OCI-LY7 (cell line): Measurements from ENCODE around the gene HLCS. TPM values are rescaled to one million over a fixed set of nuclear protein-coding genes. Genes with fewer than 3 reads are reported as not detected.

ENCODE experiments used
- BruUV-seq: library from RNA; stranded (reverse); fragments of 400-500 nt; replicated peaks from 2 replicates; lab custom pipeline; 2021; lab: Mats Ljungman, UMichigan
- CTCF ChIA-PET: fragments of 300-600 bp; sonication (Branson Sonifier 250); formaldehyde crosslinking; loops from one replicate; lab custom pipeline; 2022; ENCODE audit warnings: antibody characterized with exemption; ENCODE audit not compliant: unreplicated experiment; lab: Charles Lee
- POLR2A ChIA-PET: fragments of 300-600 bp; sonication (Branson Sonifier 250); formaldehyde crosslinking; loops from one replicate; lab custom pipeline; 2022; ENCODE audit warnings: antibody characterized with exemption; lab: Charles Lee
- DNase-seq: peaks from one replicate; pipeline ENCODE4 v3.0.0-alpha.2; 2015; ENCODE audit warnings: low spot score
- H2AFZ ChIP-seq: fragments of 200-600 bp; sonication (generic), shearing (Covaris generic); 2 replicates; pipeline ENCODE4 v1.6.1; 2014; ENCODE audit warnings: mild to moderate bottlenecking, antibody characterized with exemption, low read length, moderate library complexity
- H3K27ac ChIP-seq: fragments of 200-600 bp; sonication (generic); 2 replicates; pipeline ENCODE4 v1.5.1; 2014; ENCODE audit warnings: mixed run types, low read depth, mild to moderate bottlenecking, moderate library complexity, low read length, inconsistent platforms; ENCODE audit not compliant: poor library complexity, severe bottlenecking
- H3K36me3 ChIP-seq: fragments of 200-600 bp; sonication (generic); 2 replicates; pipeline ENCODE4 v1.6.1; 2014; ENCODE audit warnings: mild to moderate bottlenecking, antibody characterized with exemption, low read length, moderate library complexity, mixed read lengths; ENCODE audit not compliant: insufficient read depth
- H3K4me1 ChIP-seq: fragments of 200-600 bp; sonication (generic); 2 replicates; pipeline ENCODE4 v1.5.1; 2014; ENCODE audit warnings: mild to moderate bottlenecking, low read length; ENCODE audit not compliant: insufficient read depth, poor library complexity, severe bottlenecking
- H3K4me2 ChIP-seq: fragments of 200-600 bp; sonication (generic); 2 replicates; pipeline ENCODE4 v1.6.1; 2014; ENCODE audit warnings: mild to moderate bottlenecking, low read length
- H3K4me3 ChIP-seq: fragments of 200-600 bp; sonication (generic); 2 replicates; pipeline ENCODE4 v1.5.1; 2014; ENCODE audit warnings: mild to moderate bottlenecking, low read depth, low read length; ENCODE audit not compliant: poor library complexity, severe bottlenecking
- H3K79me2 ChIP-seq: fragments of 200-600 bp; sonication (generic); 2 replicates; pipeline ENCODE4 v1.6.1; 2016; ENCODE audit warnings: low read depth, mild to moderate bottlenecking, low read length, moderate library complexity, mixed read lengths; ENCODE audit not compliant: insufficient read depth
- H3K9me2 ChIP-seq: fragments of 200-600 bp; sonication (generic); 2 replicates; pipeline ENCODE4 v1.6.1; 2016; ENCODE audit warnings: mild to moderate bottlenecking, low read length, mixed read lengths; ENCODE audit not compliant: insufficient read depth
- H3K9me3 ChIP-seq: fragments of 200-600 bp; sonication (generic); 2 replicates; pipeline ENCODE4 v1.6.1; 2014; ENCODE audit warnings: mild to moderate bottlenecking, mixed run types, low read length, mixed read lengths
- H4K20me1 ChIP-seq: fragments of 200-600 bp; sonication (generic); 2 replicates; pipeline ENCODE4 v1.6.1; 2014; ENCODE audit warnings: mild to moderate bottlenecking, antibody characterized with exemption, low read length, moderate library complexity, mixed read lengths; ENCODE audit not compliant: insufficient read depth
- CTCF ChIP-seq: fragments of 200-600 bp; sonication (generic); conservative IDR thresholded peaks from 2 replicates; pipeline ENCODE4 v1.5.1; 2014; ENCODE audit warnings: mild to moderate bottlenecking, antibody characterized with exemption, low read length, moderate library complexity, mixed read lengths
- EZH2phosphoT487 ChIP-seq: fragments of 200-600 bp; sonication (generic); IDR thresholded peaks from 2 replicates; pipeline ENCODE4 v1.6.1; 2018; ENCODE audit warnings: low read depth, borderline replicate concordance, mild to moderate bottlenecking, mixed run types, antibody characterized with exemption, low read length, moderate library complexity, mixed read lengths
- intact Hi-C: fragments of 100-400 bp; cut with micrococcal nuclease; formaldehyde crosslinking; loops from one replicate; pipeline ENCODE4 v1.10.0; 2022; ENCODE audit not compliant: unreplicated experiment
- total RNA-seq, 2 experiments: library from RNA; depleted of rRNA in 1 of 2; stranded (reverse); fragments of >200 nt in 1 of 2; shearing (Covaris generic) in 1 of 2; gene quantifications; 2 replicates each; pipeline ENCODE4 v1.2.3, GENCODE V29; 2014 to 2022

HLCS gene
- total RNA-seq, 2 experiments from 2014 or later, result 12.0 to 20.9 TPM

DNA sequence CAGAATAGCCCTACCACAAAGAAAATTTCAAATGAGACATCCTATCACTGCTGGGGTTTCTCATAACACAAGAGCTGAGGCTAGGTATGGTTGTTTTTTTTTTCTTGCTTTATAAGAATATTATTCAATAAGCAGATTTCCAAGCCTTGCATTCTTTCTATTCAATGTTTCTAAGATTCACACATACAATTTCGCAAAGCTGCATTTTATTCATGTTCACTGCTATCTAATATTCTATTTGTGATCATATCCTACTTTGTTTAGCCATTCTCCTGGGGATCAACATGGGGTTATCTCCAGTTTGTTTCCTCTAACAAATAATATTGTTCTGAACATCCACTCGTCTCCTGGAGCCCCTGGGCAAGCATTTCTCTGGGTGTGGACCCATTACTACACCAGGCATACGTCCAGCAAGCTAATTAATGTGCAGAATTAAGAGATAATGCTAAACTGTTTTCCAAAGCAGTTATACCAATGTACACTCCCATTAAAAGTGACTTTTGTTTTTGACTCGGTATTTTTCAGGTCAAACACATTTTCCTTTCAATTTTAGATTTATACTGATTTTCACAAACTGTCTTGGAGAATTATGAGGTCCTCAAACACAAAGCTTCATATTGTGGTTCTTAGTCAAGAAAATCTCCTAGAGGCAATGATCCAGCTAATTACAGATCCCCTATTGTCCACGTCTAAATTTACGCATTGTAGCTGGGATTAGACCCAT lies 15.7 kb upstream of the HLCS start:
- no peak for TF ChIP-seq EZH2phosphoT487
- TF ChIP-seq CTCF, result no peak
- Histone ChIP-seq H3K4me2 (no peak overlapping the region), H3K79me2 (no peaks in the 10 kb centered on the region), H3K9me2 (no peaks in the 10 kb centered on the region), H3K4me1 (peaks cover 7% of the 10 kb centered on the region), H3K9me3 (no peaks in the 10 kb centered on the region), H3K36me3 (no peaks in the 10 kb centered on the region), H3K27ac (no peak overlapping the region), H3K4me3 (no peak overlapping the region), H4K20me1 (no peaks in the 10 kb centered on the region), H2AFZ (no peak overlapping the region)
- no peak for DNase-seq
- ChIA-PET CTCF (interaction anchor here (0.5 kb wide), 1 partner anchor 1374 kb away, joined by 3 read pairs; no protein-coding TSS in a partner anchor), POLR2A (interaction anchor here (0.7 kb wide), 1 partner anchor 266 kb away, joined by 4 read pairs; no protein-coding TSS in a partner anchor)
- intact Hi-C loops, result no loop called here
- no TSS peak for BruUV-seq

DNA sequence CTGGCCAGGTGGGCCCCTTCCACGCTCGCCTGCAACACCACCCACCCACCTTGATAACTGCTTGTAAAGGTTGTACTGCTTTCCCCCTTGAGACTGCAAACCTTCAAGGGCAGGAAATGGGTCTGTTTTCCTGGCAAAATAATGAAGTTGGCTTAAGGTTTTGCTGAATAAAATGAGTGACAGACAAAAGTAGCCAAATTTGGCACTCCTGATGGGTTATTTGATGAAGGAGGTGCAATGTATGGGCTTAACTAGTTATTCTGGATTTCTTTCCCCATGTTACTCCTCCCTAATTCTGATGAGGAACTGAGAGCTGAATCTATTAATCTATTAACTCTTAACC lies 14.6 kb upstream of the HLCS start:
- no peak overlapping the region for H3K4me3 ChIP-seq
- no peaks in the 10 kb centered on the region for H4K20me1 ChIP-seq
- H3K79me2 ChIP-seq, result no peaks in the 10 kb centered on the region
- no peaks in the 10 kb centered on the region for H3K36me3 ChIP-seq
- TF ChIP-seq EZH2phosphoT487 (no peak), CTCF (no peak)
- BruUV-seq, result no TSS peak
- POLR2A ChIA-PET, result interaction anchor here (0.6 kb wide), 1 partner anchor 313 kb away, joined by 3 read pairs; no protein-coding TSS in a partner anchor
- no peak overlapping the region for H2AFZ ChIP-seq
- H3K4me1 ChIP-seq, result peaks cover 8% of the 10 kb centered on the region
- no peaks in the 10 kb centered on the region for H3K9me3 ChIP-seq
- CTCF ChIA-PET, result no interaction called here
- H3K27ac ChIP-seq, result no peak overlapping the region
- intact Hi-C loops, result no loop called here
- no peak for DNase-seq
- no peak overlapping the region for H3K4me2 ChIP-seq
- no peaks in the 10 kb centered on the region for H3K9me2 ChIP-seq
